Measurements from ENCODE around the gene CANX. TPM values are rescaled to one million over a fixed set of nuclear protein-coding genes. Genes with fewer than 3 reads are reported as not detected.

Gene CANX
- total and polyA plus RNA-seq, 2 of the 13 experiments (the other 11 are each of a cell fraction or from before 2014, with no cell fraction given), result 477 to 680 TPM

DNA sequence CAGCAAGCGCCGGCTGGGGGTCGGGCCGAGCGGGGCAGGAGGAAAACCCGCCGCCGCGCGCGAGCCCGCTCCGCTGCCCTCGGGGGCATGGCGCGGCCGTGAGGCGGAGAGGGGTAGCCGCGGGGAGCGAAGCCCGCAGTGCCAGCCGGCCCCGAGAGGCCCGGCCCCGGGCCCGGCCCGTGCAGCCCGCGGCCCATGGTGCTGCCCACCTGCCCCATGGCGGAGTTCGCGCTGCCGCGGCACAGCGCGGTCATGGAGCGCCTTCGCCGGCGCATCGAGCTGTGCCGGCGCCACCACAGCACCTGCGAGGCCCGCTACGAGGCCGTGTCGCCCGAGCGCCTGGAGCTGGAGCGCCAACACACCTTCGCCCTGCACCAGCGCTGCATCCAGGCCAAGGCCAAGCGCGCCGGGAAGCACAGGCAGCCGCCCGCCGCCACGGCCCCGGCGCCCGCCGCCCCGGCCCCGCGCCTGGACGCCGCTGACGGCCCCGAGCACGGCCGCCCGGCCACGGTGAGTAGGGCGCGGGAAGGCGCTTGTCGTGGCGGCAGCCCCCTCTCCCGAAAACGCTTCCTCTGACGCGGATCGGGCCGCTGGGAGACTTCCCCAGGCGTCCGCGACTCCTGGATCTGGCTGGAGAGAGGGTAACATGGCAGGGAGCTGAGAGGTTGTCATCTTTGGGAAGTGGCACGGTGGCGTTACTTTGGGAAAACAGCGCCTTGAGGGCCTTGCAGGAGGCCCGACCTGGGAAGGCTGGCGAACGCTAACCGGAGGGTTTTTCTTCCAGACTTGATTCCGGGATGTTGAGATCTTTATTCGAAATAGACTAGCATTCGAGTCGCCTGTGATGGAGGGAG is 34.4 kb downstream of the CANX start (continued):
- no peak for TF ChIP-seq IKZF5 (CRISPR knock-in tag; IDR thresholded peaks at IDR 0.05)
- TF ChIP-seq, protein P1, sequence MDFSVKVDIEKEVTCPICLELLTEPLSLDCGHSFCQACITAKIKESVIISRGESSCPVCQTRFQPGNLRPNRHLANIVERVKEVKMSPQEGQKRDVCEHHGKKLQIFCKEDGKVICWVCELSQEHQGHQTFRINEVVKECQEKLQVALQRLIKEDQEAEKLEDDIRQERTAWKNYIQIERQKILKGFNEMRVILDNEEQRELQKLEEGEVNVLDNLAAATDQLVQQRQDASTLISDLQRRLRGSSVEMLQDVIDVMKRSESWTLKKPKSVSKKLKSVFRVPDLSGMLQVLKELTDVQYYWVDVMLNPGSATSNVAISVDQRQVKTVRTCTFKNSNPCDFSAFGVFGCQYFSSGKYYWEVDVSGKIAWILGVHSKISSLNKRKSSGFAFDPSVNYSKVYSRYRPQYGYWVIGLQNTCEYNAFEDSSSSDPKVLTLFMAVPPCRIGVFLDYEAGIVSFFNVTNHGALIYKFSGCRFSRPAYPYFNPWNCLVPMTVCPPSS (IDR thresholded peaks at IDR 0.05), result no peak
- TF ChIP-seq ZNF792 (CRISPR knock-in tag; IDR thresholded peaks at IDR 0.05), result no peak
- no peak for TF ChIP-seq STAT6 (CRISPR knock-in tag; IDR thresholded peaks at IDR 0.05; ENCODE audit: borderline replicate concordance)
- no peak for TF ChIP-seq FLYWCH1 (CRISPR knock-in tag; IDR thresholded peaks at IDR 0.05)
- TF ChIP-seq ZNF784 (CRISPR knock-in tag; IDR thresholded peaks at IDR 0.05; ENCODE audit: borderline replicate concordance), result 0 out of 2 replicates have a peak, but pooled peaks have one; percentile 19
- peak; percentile 58 for TF ChIP-seq AGO2 (optimal IDR thresholded peaks at IDR 0.05; ENCODE audit: low read depth, low read length)
- TF ChIP-seq RAD21 (CRISPR knock-in tag; IDR thresholded peaks at IDR 0.05), result peak; percentile 55
- TF ChIP-seq, protein P2, sequence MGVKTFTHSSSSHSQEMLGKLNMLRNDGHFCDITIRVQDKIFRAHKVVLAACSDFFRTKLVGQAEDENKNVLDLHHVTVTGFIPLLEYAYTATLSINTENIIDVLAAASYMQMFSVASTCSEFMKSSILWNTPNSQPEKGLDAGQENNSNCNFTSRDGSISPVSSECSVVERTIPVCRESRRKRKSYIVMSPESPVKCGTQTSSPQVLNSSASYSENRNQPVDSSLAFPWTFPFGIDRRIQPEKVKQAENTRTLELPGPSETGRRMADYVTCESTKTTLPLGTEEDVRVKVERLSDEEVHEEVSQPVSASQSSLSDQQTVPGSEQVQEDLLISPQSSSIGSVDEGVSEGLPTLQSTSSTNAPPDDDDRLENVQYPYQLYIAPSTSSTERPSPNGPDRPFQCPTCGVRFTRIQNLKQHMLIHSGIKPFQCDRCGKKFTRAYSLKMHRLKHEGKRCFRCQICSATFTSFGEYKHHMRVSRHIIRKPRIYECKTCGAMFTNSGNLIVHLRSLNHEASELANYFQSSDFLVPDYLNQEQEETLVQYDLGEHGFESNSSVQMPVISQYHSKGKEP (CRISPR knock-in tag; IDR thresholded peaks at IDR 0.05), result no peak
- TF ChIP-seq, protein P3, sequence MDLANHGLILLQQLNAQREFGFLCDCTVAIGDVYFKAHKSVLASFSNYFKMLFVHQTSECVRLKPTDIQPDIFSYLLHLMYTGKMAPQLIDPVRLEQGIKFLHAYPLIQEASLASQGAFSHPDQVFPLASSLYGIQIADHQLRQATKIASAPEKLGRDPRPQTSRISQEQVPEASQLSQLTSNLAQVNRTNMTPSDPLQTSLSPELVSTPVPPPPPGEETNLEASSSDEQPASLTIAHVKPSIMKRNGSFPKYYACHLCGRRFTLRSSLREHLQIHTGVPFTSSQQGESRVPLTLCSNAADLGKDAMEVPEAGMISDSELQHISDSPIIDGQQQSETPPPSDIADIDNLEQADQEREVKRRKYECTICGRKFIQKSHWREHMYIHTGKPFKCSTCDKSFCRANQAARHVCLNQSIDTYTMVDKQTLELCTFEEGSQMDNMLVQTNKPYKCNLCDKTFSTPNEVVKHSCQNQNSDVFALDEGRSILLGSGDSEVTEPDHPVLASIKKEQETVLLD (CRISPR knock-in tag; IDR thresholded peaks at IDR 0.05; ENCODE audit: low read depth), result peak; percentile 31; the same call in 1 of the 2 replicates
- TF ChIP-seq ZFAT (CRISPR knock-in tag; conservative IDR thresholded peaks at IDR 0.05), result no peak
- TF ChIP-seq NONO (IDR thresholded peaks at IDR 0.05), result no peak
- peak; percentile 17; the same call in 1 of the 2 replicates for TF ChIP-seq NONO (CRISPR knock-in tag; conservative IDR thresholded peaks at IDR 0.05)
- TF ChIP-seq SIX4 (CRISPR knock-in tag; IDR thresholded peaks at IDR 0.05), result no peak
- TF ChIP-seq ZNF468 (CRISPR knock-in tag; IDR thresholded peaks at IDR 0.05), result 0 out of 2 replicates have a peak, but pooled peaks have one; percentile 54
- 0 out of 2 replicates have a peak, but pooled peaks have one; percentile 34 for TF ChIP-seq TEAD2 (CRISPR knock-in tag; IDR thresholded peaks at IDR 0.05)
- TF ChIP-seq RBFOX2 (IDR thresholded peaks at IDR 0.05; ENCODE audit: low read depth, low read length), result peak; percentile 35
- TF ChIP-seq CCDC6 (CRISPR knock-in tag; IDR thresholded peaks at IDR 0.05), result 0 out of 2 replicates have a peak, but pooled peaks have one; percentile 22
- TF ChIP-seq CBX5 (CRISPR knock-in tag; IDR thresholded peaks at IDR 0.05; ENCODE audit: borderline replicate concordance), result no peak
- peak; percentile 79; the same call in 1 of the 2 replicates for TF ChIP-seq ZNF138 (CRISPR knock-in tag; IDR thresholded peaks at IDR 0.05; ENCODE audit: low read depth)

Measured in HepG2 (cell line).